ENCODE results near the gene INHBB. TPM values are rescaled to one million over a fixed set of nuclear protein-coding genes. Genes with fewer than 3 reads are reported as not detected.

The INHBB gene
- total and polyA plus RNA-seq, 9 of the 15 experiments (the other 6 are each of a cell fraction or from before 2014, with no cell fraction given) = not detected

- no peaks in the 10 kb centered on the region; a peak in 1 of 5 replicates for H3K4me1 ChIP-seq (replicated peaks in 1 of 2; ENCODE audit: control insufficient read depth in 2 of 2, insufficient read depth in 2 of 2, low read length in 2 of 2)
- peaks cover 14% of the 10 kb centered on the region for H4K20me1 ChIP-seq (replicated peaks; ENCODE audit: control insufficient read depth, insufficient read depth, low read length)
- DNase-seq (ENCODE audit: extremely low read depth in 1 of 4, low spot score in 3 of 4) (no peak), FAIRE-seq (no peak), ATAC-seq (no peak)
- intact Hi-C loops (cut with micrococcal nuclease) = no loop called here
- POLR2A ChIA-PET = no interaction called here
- no peak overlapping the region for H3K9ac ChIP-seq (ENCODE audit: insufficient read depth in 1 of 2, low read depth in 2 of 2, low read length in 2 of 2)
- peaks cover 0 to 70% of the 10 kb centered on the region in 2 experiments; a peak in 3 of 5 replicates for H3K27me3 ChIP-seq (ENCODE audit: control insufficient read depth in 2 of 2, insufficient read depth in 2 of 2, low read length in 2 of 2)
- H3K4me3 ChIP-seq = no peak overlapping the region
- in situ Hi-C loops (cut with MboI) = no loop called here
- no peak overlapping the region for H3K27ac ChIP-seq (ENCODE audit: extremely low read depth, low read depth, low read length)
- H3K9me1 ChIP-seq (ENCODE audit: control insufficient read depth, insufficient read depth, low read length) = no peaks in the 10 kb centered on the region
- H3K4me2 ChIP-seq (ENCODE audit: insufficient read depth, low read length) = no peak overlapping the region
- H3K9me3 ChIP-seq (replicated peaks; ENCODE audit: control insufficient read depth, insufficient read depth, low read depth, low read length) = no peaks in the 10 kb centered on the region
- CTCF ChIA-PET (ENCODE audit: low intra/inter-chr PET ratio) = no interaction called here
- BruUV-seq (replicated peaks) = no TSS peak
- H2AFZ ChIP-seq (ENCODE audit: low read depth, low read length) = no peak overlapping the region
- no peaks in the 10 kb centered on the region for H3K36me3 ChIP-seq (ENCODE audit: control insufficient read depth, insufficient read depth, low read length)
- 2% methylated on average over 21 of the region's 21 CpGs for WGBS (ENCODE audit: insufficient coverage, low coverage, missing lambda C conversion rate)
- H3K79me2 ChIP-seq (ENCODE audit: control insufficient read depth, insufficient read depth, low read length) = no peaks in the 10 kb centered on the region
- TF ChIP-seq PTRF (tag; IDR thresholded peaks at IDR 0.05) = no peak
- TF ChIP-seq EGR1 (conservative IDR thresholded peaks at IDR 0.05) = no peak
- no peak for TF ChIP-seq BCOR (IDR thresholded peaks at IDR 0.05)
- TF ChIP-seq MAZ (CRISPR knock-in tag; conservative IDR thresholded peaks at IDR 0.05 in 1 of 2, IDR thresholded peaks at IDR 0.05 in 1 of 2) = no peak
- no peak for TF ChIP-seq ZKSCAN3 (CRISPR knock-in tag; IDR thresholded peaks at IDR 0.05)
- TF ChIP-seq TRIM25 (IDR thresholded peaks at IDR 0.05; ENCODE audit: borderline replicate concordance) = no peak
- TF ChIP-seq MAFF (IDR thresholded peaks at IDR 0.05; ENCODE audit: low read length) = no peak
- TF ChIP-seq ZNF436 (CRISPR knock-in tag; IDR thresholded peaks at IDR 0.05) = no peak
- no peak for TF ChIP-seq THRA (IDR thresholded peaks at IDR 0.05)
- no peak for TF ChIP-seq ZNF511 (CRISPR knock-in tag; IDR thresholded peaks at IDR 0.05)
- TF ChIP-seq NKRF (IDR thresholded peaks at IDR 0.05; ENCODE audit: borderline replicate concordance) = no peak
- no peak for TF ChIP-seq ZNF134 (CRISPR knock-in tag; conservative IDR thresholded peaks at IDR 0.05)
- no peak for TF ChIP-seq TOE1 (IDR thresholded peaks at IDR 0.05; ENCODE audit: borderline replicate concordance)
- TF ChIP-seq TOE1 (CRISPR knock-in tag; IDR thresholded peaks at IDR 0.05; ENCODE audit: borderline replicate concordance, low read depth) = no peak
- no peak for TF ChIP-seq ATF3 (IDR thresholded peaks at IDR 0.05)
- no peak for TF ChIP-seq ATF3 (CRISPR knock-in tag; conservative IDR thresholded peaks at IDR 0.05)
Measured at GRCh38 chr2:120379916-120380893, 34.3 kb downstream of the INHBB start.

Data from K562 (cell line).